ENCODE results near the gene ACSM2A. TPM values are rescaled to one million over a fixed set of nuclear protein-coding genes. Genes with fewer than 3 reads are reported as not detected.
"Not testable (repeated sequence)": the region's sequence is repeated elsewhere in the genome, so short reads cannot be mapped to it uniquely, and the experiment has no call there.

The ACSM2A gene
- total and polyA plus RNA-seq, 9 of the 15 experiments (the other 6 are each of a cell fraction or from before 2014, with no cell fraction given) = 0.09 TPM; not detected in 8

- H3K4me2 ChIP-seq (ENCODE audit: insufficient read depth, low read length); H2AFZ ChIP-seq (ENCODE audit: low read depth, low read length); H3K27me3 ChIP-seq (ENCODE audit: control insufficient read depth in 2 of 2, insufficient read depth in 2 of 2, low read length in 2 of 2); intact Hi-C loops (cut with micrococcal nuclease); H3K9me3 ChIP-seq (replicated peaks; ENCODE audit: control insufficient read depth, insufficient read depth, low read depth, low read length); ATAC-seq; H3K79me2 ChIP-seq (ENCODE audit: control insufficient read depth, insufficient read depth, low read length); H3K4me3 ChIP-seq; POLR2A ChIA-PET; H3K9ac ChIP-seq (ENCODE audit: insufficient read depth in 1 of 2, low read depth in 2 of 2, low read length in 2 of 2); H3K9me1 ChIP-seq (ENCODE audit: control insufficient read depth, insufficient read depth, low read length); CTCF ChIA-PET (ENCODE audit: low intra/inter-chr PET ratio); in situ Hi-C loops (cut with MboI); FAIRE-seq; H3K27ac ChIP-seq (ENCODE audit: extremely low read depth, low read depth, low read length); H3K36me3 ChIP-seq (ENCODE audit: control insufficient read depth, insufficient read depth, low read length); H4K20me1 ChIP-seq (replicated peaks; ENCODE audit: control insufficient read depth, insufficient read depth, low read length); H3K4me1 ChIP-seq (replicated peaks in 1 of 2; ENCODE audit: control insufficient read depth in 2 of 2, insufficient read depth in 2 of 2, low read length in 2 of 2); BruUV-seq (replicated peaks); DNase-seq (ENCODE audit: extremely low read depth in 1 of 4, low spot score in 3 of 4): not testable (repeated sequence)
- WGBS (ENCODE audit: insufficient coverage, low coverage, missing lambda C conversion rate) = 0% methylated on average over 1 of the region's 1 CpG
Observed at GRCh38 chr16:20470732-20471131, 19.4 kb downstream of the ACSM2A start.

GRCh38 chr16:20477188-20477744 lies 25.9 kb downstream of the ACSM2A start:
- H3K79me2 ChIP-seq (ENCODE audit: control insufficient read depth, insufficient read depth, low read length); intact Hi-C loops (cut with micrococcal nuclease); BruUV-seq (replicated peaks); H3K36me3 ChIP-seq (ENCODE audit: control insufficient read depth, insufficient read depth, low read length); H3K4me1 ChIP-seq (replicated peaks in 1 of 2; ENCODE audit: control insufficient read depth in 2 of 2, insufficient read depth in 2 of 2, low read length in 2 of 2); H3K27me3 ChIP-seq (ENCODE audit: control insufficient read depth in 2 of 2, insufficient read depth in 2 of 2, low read length in 2 of 2); in situ Hi-C loops (cut with MboI); H3K9ac ChIP-seq (ENCODE audit: insufficient read depth in 1 of 2, low read depth in 2 of 2, low read length in 2 of 2); H2AFZ ChIP-seq (ENCODE audit: low read depth, low read length); DNase-seq (ENCODE audit: extremely low read depth in 1 of 4, low spot score in 3 of 4); ATAC-seq; H3K9me1 ChIP-seq (ENCODE audit: control insufficient read depth, insufficient read depth, low read length); H3K9me3 ChIP-seq (replicated peaks; ENCODE audit: control insufficient read depth, insufficient read depth, low read depth, low read length); FAIRE-seq; CTCF ChIA-PET (ENCODE audit: low intra/inter-chr PET ratio); H3K4me3 ChIP-seq; H3K4me2 ChIP-seq (ENCODE audit: insufficient read depth, low read length); H3K27ac ChIP-seq (ENCODE audit: extremely low read depth, low read depth, low read length); H4K20me1 ChIP-seq (replicated peaks; ENCODE audit: control insufficient read depth, insufficient read depth, low read length); POLR2A ChIA-PET: not testable (repeated sequence)
- no CpG with 5 or more reads among the region's 2 CpGs for WGBS (ENCODE audit: insufficient coverage, low coverage, missing lambda C conversion rate)

Data from K562 (cell line).